GM23338 (cell line): Measurements from ENCODE around the gene GRIK5. TPM values are rescaled to one million over a fixed set of nuclear protein-coding genes. Genes with fewer than 3 reads are reported as not detected.

Experiments
- ATAC-seq: fragments of 200-7000 bp; cut with Tn5 transposase; 3 replicates; pipeline ENCODE4 v1.9.1; 2020
- DNase-seq: peaks from one replicate; pipeline ENCODE4 v3.0.0-alpha.2; 2015; ENCODE audit warnings: low spot score
- H2AFZ ChIP-seq: fragments of 200-600 bp; sonication (generic); 2 replicates; pipeline ENCODE4 v1.8.0; 2016; ENCODE audit warnings: antibody characterized with exemption, mild to moderate bottlenecking, moderate library complexity
- H3F3A ChIP-seq: fragments of 200-600 bp; sonication (generic); replicated peaks from 2 replicates; pipeline ENCODE4 v1.8.0; 2017; ENCODE audit warnings: antibody characterized with exemption, mixed run types, low read depth
- H3K27ac ChIP-seq: fragments of 200-600 bp; sonication (generic); 2 replicates; pipeline ENCODE4 v1.6.1; 2016; ENCODE audit warnings: low read depth
- H3K27me3 ChIP-seq: fragments of 200-600 bp; sonication (generic); 2 replicates; pipeline ENCODE4 v1.8.0; 2016; ENCODE audit warnings: mild to moderate bottlenecking, mixed run types, moderate library complexity; ENCODE audit not compliant: insufficient read depth
- H3K36me3 ChIP-seq: fragments of 200-600 bp; sonication (generic); 2 replicates; pipeline ENCODE4 v1.8.0; 2016; ENCODE audit warnings: mild to moderate bottlenecking; ENCODE audit not compliant: insufficient read depth
- H3K4me1 ChIP-seq: fragments of 200-600 bp; sonication (generic); 2 replicates; pipeline ENCODE4 v1.8.0; 2016; ENCODE audit warnings: mild to moderate bottlenecking, moderate library complexity; ENCODE audit not compliant: insufficient read depth
- H3K4me2 ChIP-seq: fragments of 200-600 bp; sonication (generic); 2 replicates; pipeline ENCODE4 v1.7.1; 2017; ENCODE audit warnings: mixed run types
- H3K4me3 ChIP-seq: fragments of 200-600 bp; sonication (generic); 2 replicates; pipeline ENCODE4 v1.6.1; 2016; ENCODE audit warnings: mixed run types
- H3K79me2 ChIP-seq: fragments of 200-600 bp; sonication (generic); replicated peaks from 2 replicates; pipeline ENCODE4 v1.8.0; 2017; ENCODE audit warnings: mild to moderate bottlenecking; ENCODE audit not compliant: insufficient read depth
- H3K9me2 ChIP-seq: fragments of 200-600 bp; sonication (generic); 2 replicates; pipeline ENCODE4 v1.8.0; 2017; ENCODE audit not compliant: insufficient read depth
- H4K20me1 ChIP-seq: fragments of 200-600 bp; sonication (generic); replicated peaks from 2 replicates; pipeline ENCODE4 v1.8.0; 2017; ENCODE audit warnings: mild to moderate bottlenecking; ENCODE audit not compliant: insufficient read depth
- H3K27ac Mint-ChIP-seq: 2 replicates; pipeline ENCODE4 v1.8.0; 2020; ENCODE audit warnings: inconsistent platforms, mild to moderate bottlenecking, moderate library complexity, mixed read lengths
- H3K27me3 Mint-ChIP-seq: 3 replicates; pipeline ENCODE4 v1.8.0; 2022; ENCODE audit warnings: low read depth, mild to moderate bottlenecking, moderate library complexity, mixed read lengths, inconsistent platforms; ENCODE audit not compliant: insufficient read depth, poor library complexity
- H3K36me3 Mint-ChIP-seq: 3 replicates; pipeline ENCODE4 v1.8.0; 2021; ENCODE audit warnings: low read depth, mild to moderate bottlenecking, inconsistent platforms, moderate library complexity, mixed read lengths
- H3K4me1 Mint-ChIP-seq: 3 replicates; pipeline ENCODE4 v1.8.0; 2020; ENCODE audit warnings: mild to moderate bottlenecking, inconsistent platforms, mixed read lengths
- H3K4me3 Mint-ChIP-seq: 3 replicates; pipeline ENCODE4 v1.8.0; 2021; ENCODE audit warnings: moderate library complexity, mild to moderate bottlenecking, inconsistent platforms, mixed read lengths
- H3K9me3 Mint-ChIP-seq: 3 replicates; pipeline ENCODE4 v1.8.0; 2020; ENCODE audit warnings: moderate library complexity, mild to moderate bottlenecking, inconsistent platforms, mixed read lengths
- CREB1 ChIP-seq: fragments of 250-450 bp; sonication (Bioruptor Pico); IDR thresholded peaks from 2 replicates; pipeline ENCODE4 v1.5.0; 2020; ENCODE audit warnings: low read depth, mild to moderate bottlenecking, moderate library complexity
- CTCF ChIP-seq, 2 experiments: fragments of 200-600 bp in 1 of 2; sonication (generic) in 1 of 2; conservative IDR thresholded peaks; 2 replicates each; pipeline versions ENCODE4 v1.5.1 to v1.6.1; 2016 to 2017; ENCODE audit warnings: antibody characterized with exemption in 2 of 2, low read depth in 2 of 2, mild to moderate bottlenecking in 2 of 2, moderate library complexity in 1 of 2
- ETS1 ChIP-seq: IDR thresholded peaks from 2 replicates; pipeline ENCODE4 v1.6.1; 2016; ENCODE audit warnings: antibody characterized with exemption
- EZH2 ChIP-seq: fragments of 200-600 bp; sonication (generic); IDR thresholded peaks from one replicate; pipeline ENCODE4 v1.8.0; 2017; ENCODE audit warnings: antibody characterized with exemption, mild to moderate bottlenecking, low read depth; ENCODE audit not compliant: unreplicated experiment
- EZH2phosphoT487 ChIP-seq: fragments of 200-600 bp; sonication (generic); IDR thresholded peaks from one replicate; pipeline ENCODE4 v1.8.1; 2018; ENCODE audit warnings: antibody characterized with exemption; ENCODE audit not compliant: unreplicated experiment
- JUNB ChIP-seq: IDR thresholded peaks from one replicate; pipeline ENCODE4 v1.6.1; 2016; ENCODE audit warnings: antibody characterized with exemption; ENCODE audit not compliant: unreplicated experiment
- NANOG ChIP-seq: IDR thresholded peaks from 2 replicates; pipeline ENCODE4 v1.6.1; 2016; ENCODE audit warnings: antibody characterized with exemption, borderline replicate concordance
- POLR2AphosphoS5 ChIP-seq: IDR thresholded peaks from 2 replicates; pipeline ENCODE4 v1.6.1; 2016; ENCODE audit warnings: antibody characterized with exemption, low read depth
- REST ChIP-seq: IDR thresholded peaks from one replicate; pipeline ENCODE4 v1.6.1; 2018; ENCODE audit warnings: antibody characterized with exemption; ENCODE audit not compliant: unreplicated experiment
- STAT1 ChIP-seq: IDR thresholded peaks from one replicate; pipeline ENCODE4 v1.6.1; 2016; ENCODE audit warnings: antibody characterized with exemption; ENCODE audit not compliant: unreplicated experiment
- ZNF114 ChIP-seq: fragments of 250-450 bp; sonication (Bioruptor Pico); IDR thresholded peaks from 2 replicates; pipeline ENCODE4 v1.5.0; 2020; ENCODE audit warnings: mild to moderate bottlenecking, moderate library complexity
- ZNF331 ChIP-seq: fragments of 250-450 bp; sonication (Bioruptor Pico); IDR thresholded peaks from 2 replicates; pipeline ENCODE4 v1.5.0; 2020; ENCODE audit warnings: low read depth, mild to moderate bottlenecking, moderate library complexity
- ZNF462 ChIP-seq: fragments of 250-450 bp; sonication (Bioruptor Pico); IDR thresholded peaks from 2 replicates; pipeline ENCODE4 v1.5.0; 2020; ENCODE audit warnings: mild to moderate bottlenecking, moderate library complexity
- polyA plus RNA-seq: library from polyadenylated mRNA; unstranded; fragments of >200 nt; fragmentation: Nextera tagmentation; extraction: Ambion mirVana; gene quantifications from 2 replicates; pipeline ENCODE4 v1.2.1, GENCODE V29; 2016
- total RNA-seq: library from RNA; depleted of rRNA; stranded (reverse); fragments of >200 nt; shearing (Covaris generic); gene quantifications from 2 replicates; pipeline ENCODE4 v1.2.3, GENCODE V29; 2014

The GRIK5 gene
- total and polyA plus RNA-seq, 2 experiments from 2014 or later = 5.1 to 42.5 TPM

- H3K36me3 ChIP-seq = no peaks in the 10 kb centered on the region
- H4K20me1 ChIP-seq = no peaks in the 10 kb centered on the region
- DNase-seq = no peak
- no peak overlapping the region for H3K27ac Mint-ChIP-seq
- no peaks in the 10 kb centered on the region for H3K9me2 ChIP-seq
- peaks cover 20% of the 10 kb centered on the region for H3K27me3 Mint-ChIP-seq
- H2AFZ ChIP-seq = no peak overlapping the region
- H3K4me2 ChIP-seq = no peak overlapping the region
- no peak overlapping the region for H3K4me3 ChIP-seq
- peaks cover 15% of the 10 kb centered on the region for H3K4me1 ChIP-seq
- no peak overlapping the region for H3K27ac ChIP-seq
- no peaks in the 10 kb centered on the region for H3K27me3 ChIP-seq
- peaks cover 47% of the 10 kb centered on the region for H3K4me1 Mint-ChIP-seq
- H3F3A ChIP-seq = 0 out of 2 replicates have a peak, but pooled peaks cover 11% of the 10 kb centered on the region
- H3K36me3 Mint-ChIP-seq = no peaks in the 10 kb centered on the region
- ATAC-seq = no peak
- H3K9me3 Mint-ChIP-seq = no peaks in the 10 kb centered on the region
- no peaks in the 10 kb centered on the region for H3K79me2 ChIP-seq
- TF ChIP-seq CREB1 (CRISPR knock-in tag) (no peak), STAT1 (no peak), ZNF114 (no peak), ZNF331 (CRISPR knock-in tag) (no peak), CTCF (conservative IDR thresholded peaks at IDR 0.05; ENCODE audit: low read depth in 2 of 2) (no peak), ZNF462 (no peak), REST (no peak), NANOG (no peak), JUNB (no peak), EZH2 (no peak), POLR2AphosphoS5 (no peak), ETS1 (no peak), EZH2phosphoT487 (no peak)
- no peak overlapping the region for H3K4me3 Mint-ChIP-seq
Measured at GRCh38 chr19:42091742-42092141, 21.7 kb upstream of the GRIK5 start.
